Mesodermal cell (in vitro differentiated cells): ENCODE results near the gene DLGAP4.
A peak's percentile ranks its signal among the peaks of the same experiment; 100 is the strongest.
"Not testable (repeated sequence)": the region's sequence is repeated elsewhere in the genome, so short reads cannot be mapped to it uniquely, and the experiment has no call there.

ENCODE experiments used
- H3K27ac ChIP-seq: 2 replicates; pipeline ENCODE4 v1.7.0; 2013; ENCODE audit warnings: mild to moderate bottlenecking, low read depth, low read length, moderate library complexity; ENCODE audit not compliant: severe bottlenecking
- H3K36me3 ChIP-seq: 2 replicates; pipeline ENCODE4 v1.7.1; 2013; ENCODE audit warnings: mild to moderate bottlenecking, low read length, moderate library complexity; ENCODE audit not compliant: control insufficient read depth, insufficient read depth
- H3K4me1 ChIP-seq: one replicate; pipeline ENCODE4 v1.7.1; 2013; ENCODE audit warnings: mild to moderate bottlenecking, low read length; ENCODE audit not compliant: insufficient read depth, control insufficient read depth, poor library complexity, severe bottlenecking
- H3K4me3 ChIP-seq: 2 replicates; pipeline ENCODE4 v1.7.0; 2013; ENCODE audit warnings: low read length, control low read depth, mild to moderate bottlenecking; ENCODE audit not compliant: insufficient read depth, poor library complexity, severe bottlenecking; ENCODE audit errors: extremely low read depth
- H3K9me3 ChIP-seq: 2 replicates; pipeline ENCODE4 v1.7.1; 2013; ENCODE audit warnings: mild to moderate bottlenecking, low read length, moderate library complexity; ENCODE audit not compliant: control insufficient read depth
- WGBS, 2 experiments: methylation state at CpG; one replicate each; pipeline ENCODE4 v1.1.5; 2013; ENCODE audit warnings: missing lambda C conversion rate in 2 of 2; ENCODE audit not compliant: insufficient coverage in 2 of 2; 5-methylcytosine and 5-hydroxymethylcytosine counted together

DLGAP4 gene

DNA sequence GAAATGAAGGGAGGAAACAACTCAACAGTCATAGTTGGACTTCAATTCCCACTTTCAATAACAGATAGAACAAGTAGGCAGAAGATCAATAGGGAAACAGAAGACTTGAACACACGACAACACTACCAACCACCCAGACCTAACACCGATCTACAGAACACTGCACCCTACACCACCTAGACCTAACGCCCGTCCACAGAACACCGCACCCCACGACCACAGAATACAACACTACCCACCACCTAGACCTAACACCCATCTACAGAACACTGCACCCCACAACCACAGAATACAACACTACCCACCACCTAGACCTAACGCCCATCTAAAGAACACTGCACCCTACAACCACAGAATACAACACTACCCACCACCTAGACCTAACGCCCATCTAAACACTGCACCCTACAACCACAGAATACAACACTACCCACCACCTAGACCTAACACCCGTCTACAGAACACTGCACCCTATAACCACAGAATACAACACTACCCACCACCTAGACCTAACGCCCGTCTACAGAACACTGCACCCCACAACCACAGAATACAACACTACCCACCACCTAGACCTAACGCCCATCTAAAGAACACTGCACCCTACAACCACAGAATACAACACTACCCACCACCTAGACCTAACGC lies 258.1 kb downstream of the DLGAP4 start:
- WGBS, 2 experiments: 77 to 97% methylated on average over 3 to 8 of the region's 13 CpGs
- H3K4me1 ChIP-seq: not testable (repeated sequence)

GRCh38 chr20:36564726-36565121 lies 258.6 kb downstream of the DLGAP4 start:
- not testable (repeated sequence) for H3K27ac ChIP-seq, H3K9me3 ChIP-seq, H3K4me3 ChIP-seq, H3K4me1 ChIP-seq, H3K36me3 ChIP-seq
- WGBS, 2 experiments: 89 to 93% methylated on average over 3 to 6 of the region's 6 CpGs

More for the DNA sequence above, 258.1 kb downstream of the DLGAP4 start:
- H3K27ac ChIP-seq, H3K36me3 ChIP-seq, H3K4me3 ChIP-seq, H3K9me3 ChIP-seq: not testable (repeated sequence)

GRCh38 chr20:36565520-36565919 lies 259.4 kb downstream of the DLGAP4 start:
- H3K27ac ChIP-seq: no peak overlapping the region
- WGBS, 2 experiments: 98 to 100% methylated on average over 2 to 3 of the region's 3 CpGs
- H3K4me1 ChIP-seq: peaks cover 4% of the 10 kb centered on the region
- peaks cover 2% of the 10 kb centered on the region for H3K36me3 ChIP-seq
- no peak overlapping the region for H3K4me3 ChIP-seq
- peaks cover 9% of the 10 kb centered on the region for H3K9me3 ChIP-seq

DNA sequence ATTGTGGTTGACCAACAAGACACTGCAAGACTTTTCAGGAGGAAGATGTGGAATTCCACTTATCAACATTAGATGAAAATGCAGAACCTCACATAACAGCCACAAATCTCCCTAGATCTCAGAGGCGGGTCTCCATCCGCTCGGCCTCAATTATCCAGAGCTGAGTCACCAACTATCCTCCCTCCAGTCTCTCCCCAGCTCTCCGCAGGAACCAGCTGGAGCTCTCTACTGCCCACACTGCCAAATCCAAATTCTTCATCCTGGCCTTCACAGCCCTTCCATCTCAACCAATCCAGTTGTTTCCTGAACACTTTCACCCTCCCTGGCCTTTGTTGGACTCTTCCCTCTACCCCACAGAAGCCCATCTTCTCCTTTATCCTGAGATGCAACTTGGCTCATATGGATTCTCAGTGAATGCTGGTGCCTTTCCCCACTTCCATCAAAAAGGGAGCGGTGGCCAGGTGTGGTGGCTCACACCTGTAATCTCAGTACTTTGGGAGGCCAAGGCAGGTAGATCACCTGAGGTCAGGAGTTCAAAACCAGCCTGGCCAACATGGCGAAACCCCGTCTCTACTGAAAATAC lies 263.8 kb downstream of the DLGAP4 start:
- H3K27ac ChIP-seq: peak overlapping the region; percentile 10
- no peaks in the 10 kb centered on the region for H3K36me3 ChIP-seq
- H3K4me1 ChIP-seq: peaks cover 17% of the 10 kb centered on the region
- H3K9me3 ChIP-seq: peaks cover 8% of the 10 kb centered on the region
- H3K4me3 ChIP-seq: no peak overlapping the region
- 61 to 74% methylated on average over 5 to 7 of the region's 7 CpGs for WGBS, 2 experiments

- H3K4me3 ChIP-seq: peak overlapping the region; percentile 97
- 12 to 16% methylated on average over 12 to 13 of the region's 17 CpGs for WGBS, 2 experiments
- peak overlapping the region; percentile 93 for H3K27ac ChIP-seq
- peaks cover 21% of the 10 kb centered on the region for H3K4me1 ChIP-seq
- peaks cover 7% of the 10 kb centered on the region for H3K36me3 ChIP-seq
- H3K9me3 ChIP-seq: no peaks in the 10 kb centered on the region
Observed at GRCh38 chr20:36571564-36572504, 265.7 kb downstream of the DLGAP4 start.

DNA sequence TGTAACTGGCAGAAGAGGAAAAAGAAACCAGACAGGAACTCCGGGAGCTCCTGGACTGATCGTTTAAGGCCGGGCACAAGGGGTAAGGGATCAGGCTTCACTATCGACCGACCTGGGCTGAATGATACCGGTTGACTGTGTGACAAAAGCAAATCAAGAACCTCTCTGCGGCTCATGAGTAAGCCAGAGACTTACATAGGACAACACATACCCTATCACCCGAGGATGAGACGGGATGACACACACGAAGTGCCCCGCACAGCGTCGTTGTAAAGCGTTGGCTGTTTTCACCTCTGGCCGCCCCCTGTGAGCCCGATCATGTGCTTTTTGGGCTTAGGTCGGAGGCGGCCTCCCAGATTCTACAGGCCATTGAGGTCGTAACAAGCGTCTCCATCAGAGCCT lies 266.6 kb downstream of the DLGAP4 start:
- Histone ChIP-seq H3K36me3 (peaks cover 13% of the 10 kb centered on the region), H3K4me3 (peak overlapping the region; percentile 97), H3K4me1 (peaks cover 21% of the 10 kb centered on the region), H3K9me3 (no peaks in the 10 kb centered on the region), H3K27ac (peak overlapping the region; percentile 93)
- whole genome bisulfite sequencing, 2 experiments: 6 to 9% methylated on average over 19 to 20 of the region's 20 CpGs

DNA sequence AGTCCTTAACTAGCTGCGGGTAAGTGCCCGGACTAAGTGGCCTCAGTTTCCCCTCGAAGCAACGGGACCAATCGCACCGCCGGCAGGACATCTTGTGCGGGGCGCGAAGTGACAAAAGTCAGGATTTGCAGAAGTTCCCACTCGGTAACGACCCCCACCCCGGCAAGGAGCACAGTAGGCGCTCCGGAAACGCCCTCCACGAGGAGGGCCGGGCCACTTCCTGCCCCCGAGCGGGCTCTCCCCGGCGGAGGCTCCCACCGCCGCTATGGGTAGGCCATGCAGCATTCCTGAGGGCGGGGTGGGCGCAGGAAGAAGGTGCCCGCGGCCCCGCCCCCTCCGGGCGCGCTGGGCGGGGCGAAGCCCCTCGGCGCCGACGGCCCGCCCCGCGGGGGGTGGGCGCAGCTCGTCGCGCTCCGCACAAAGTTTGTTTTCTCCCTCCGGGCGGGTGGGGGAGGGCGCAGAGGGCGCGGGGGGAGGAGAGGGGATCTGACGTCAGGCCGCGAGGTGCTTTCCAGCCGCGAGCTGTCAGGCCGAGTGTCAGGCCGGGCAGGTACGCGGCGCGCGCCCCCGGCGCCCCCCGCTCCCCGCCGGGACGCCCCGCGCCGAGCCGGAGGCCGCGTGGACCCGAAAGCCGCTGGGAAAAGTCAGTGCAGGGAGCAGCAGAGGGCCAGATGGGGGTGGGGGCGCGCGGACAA lies 267.1 kb downstream of the DLGAP4 start, which contains the start of gene TGIF2:
TSS of gene TGIF2 (plus strand) at position 495 of the 695 bp plus-strand sequence. CDS start 5,178 bp downstream, outside the sequence.
- Histone ChIP-seq H3K36me3 (peaks cover 19% of the 10 kb centered on the region), H3K4me3 (peak within 1 kb of the TSS; percentile 97), H3K4me1 (peaks cover 21% of the 10 kb centered on the region), H3K9me3 (no peaks in the 10 kb centered on the region), H3K27ac (peak within 1 kb of the TSS; percentile 93)
- 0 to 1% methylated on average over 30 to 36 of the region's 80 CpGs for WGBS, 2 experiments

DNA sequence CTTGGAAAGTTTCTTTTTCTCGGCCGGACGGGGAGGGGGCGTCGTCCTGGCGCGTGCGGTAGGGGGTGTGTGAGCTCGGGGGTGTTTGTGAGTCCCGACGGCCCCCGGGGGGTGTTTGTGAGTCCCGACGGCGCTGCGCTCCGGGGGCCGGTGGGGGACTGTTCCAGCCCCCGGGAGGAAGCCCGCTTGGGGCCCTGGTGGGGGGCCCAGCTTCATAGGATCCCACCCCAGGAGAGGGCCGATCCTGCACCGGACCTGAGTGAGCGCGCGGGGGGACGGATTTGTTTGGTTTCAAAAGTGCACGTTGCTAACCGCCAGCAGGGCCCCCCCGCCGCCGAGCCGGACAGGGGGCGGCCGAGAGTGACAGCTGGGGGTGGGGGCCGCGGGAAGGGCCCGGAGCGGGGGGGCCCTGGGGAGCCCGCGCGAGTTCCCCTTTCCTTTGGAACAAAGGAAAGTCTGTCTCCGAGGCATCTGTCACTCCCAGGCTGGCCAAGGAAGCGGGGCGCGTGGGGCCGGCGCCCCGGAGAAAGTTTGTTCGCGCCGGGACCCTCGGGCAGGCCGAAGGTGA lies 267.7 kb downstream of the DLGAP4 start:
- Histone ChIP-seq H3K27ac (peak overlapping the region; percentile 91), H3K36me3 (peaks cover 25% of the 10 kb centered on the region), H3K4me3 (peak overlapping the region; percentile 97), H3K4me1 (peaks cover 21% of the 10 kb centered on the region), H3K9me3 (no peaks in the 10 kb centered on the region)
- WGBS, 2 experiments: 0 to 1% methylated on average over 24 to 26 of the region's 53 CpGs

DNA sequence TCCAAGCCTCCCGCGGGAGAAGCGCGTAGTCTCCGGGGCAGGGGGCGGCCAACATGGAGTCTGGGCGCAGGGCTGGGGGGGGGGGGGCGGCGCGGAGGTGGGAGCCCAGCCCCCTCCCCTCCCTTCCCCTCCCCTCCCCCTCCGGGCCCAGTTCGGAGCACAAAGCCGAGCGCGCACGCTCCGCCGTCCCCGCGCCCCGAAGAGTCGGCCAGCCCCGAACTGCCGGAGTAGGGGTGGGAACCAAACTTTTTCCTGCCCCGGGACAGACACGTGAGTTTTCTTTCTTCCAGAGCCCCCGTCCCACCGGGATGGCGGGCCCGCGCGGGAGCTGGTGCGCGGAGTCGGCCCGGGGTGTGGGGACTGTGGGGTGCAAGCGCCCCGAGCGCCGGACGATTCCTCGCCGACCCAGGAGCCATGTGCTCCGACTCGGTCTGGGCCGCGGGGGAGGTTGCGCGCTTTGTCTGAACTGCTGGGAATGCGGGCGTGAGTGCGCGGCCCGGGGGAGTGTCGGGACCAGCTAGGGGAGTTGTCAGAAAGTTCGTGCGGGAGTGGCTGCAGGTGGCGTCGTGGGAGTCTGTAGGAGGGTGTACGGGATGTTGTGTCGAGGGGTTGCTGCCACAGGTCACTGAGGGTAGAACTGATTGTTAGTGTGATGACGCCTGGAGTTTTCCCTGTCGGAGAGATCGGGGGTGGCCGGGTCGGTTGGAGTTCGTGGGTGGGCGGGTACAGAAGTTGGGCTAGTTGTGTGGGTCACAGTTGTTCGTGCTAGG lies 268.4 kb downstream of the DLGAP4 start:
- Histone ChIP-seq H3K27ac (peak overlapping the region; percentile 91), H3K36me3 (peaks cover 30% of the 10 kb centered on the region), H3K4me1 (peaks cover 21% of the 10 kb centered on the region), H3K9me3 (no peaks in the 10 kb centered on the region), H3K4me3 (peak overlapping the region; percentile 97)
- 1 to 2% methylated on average over 30 to 47 of the region's 69 CpGs for WGBS, 2 experiments
